Stimulated activated CD4-positive, alpha-beta T cell treated with anti-CD3 and anti-CD28 coated beads, TNF-alpha, amount 100 ng/mL, for 4 hours (primary cell): ENCODE measurements around the gene TM9SF1.

Source experiments
- DNase-seq, 3 experiments: peaks; one replicate each; pipeline ENCODE4 v3.0.0-alpha.2; 2020; ENCODE audit warnings: low read depth in 3 of 3

Gene TM9SF1

GRCh38 chr14:24151404-24152080, 43.7 kb downstream of the TM9SF1 start:
- DNase-seq = no peak

GRCh38 chr14:24150993-24151392, 44.2 kb downstream of the TM9SF1 start:
- DNase-seq = no peak

- no peak for DNase-seq
Measured at GRCh38 chr14:24150567-24150966, 44.7 kb downstream of the TM9SF1 start.

GRCh38 chr14:24150061-24150460, 45.2 kb downstream of the TM9SF1 start:
- DNase-seq = no peak

GRCh38 chr14:24149302-24149969, 45.8 kb downstream of the TM9SF1 start:
- DNase-seq = no peak

GRCh38 chr14:24147761-24148428, 47.3 kb downstream of the TM9SF1 start:
- no peak for DNase-seq

- peak; percentile 93 to 97 (median 95) for DNase-seq
Measured at GRCh38 chr14:24146978-24147760, 48.1 kb downstream of the TM9SF1 start, which contains the start of gene RNF31. Gene RNF31 (plus strand): TSS chr14:24147498. CDS start chr14:24147699, 201 bp downstream.

GRCh38 chr14:24146453-24146977, 48.7 kb downstream of the TM9SF1 start, which contains the start of gene PSME2:
Gene PSME2 (minus strand): TSS chr14:24146610. CDS start chr14:24146581, 29 bp downstream.
- peak; percentile 67 to 72 (median 67) for DNase-seq

GRCh38 chr14:24145690-24146452, 49.4 kb downstream of the TM9SF1 start:
- DNase-seq = no peak

GRCh38 chr14:24145219-24145618, 50.0 kb downstream of the TM9SF1 start:
- no peak for DNase-seq

GRCh38 chr14:24144451-24144850, 50.8 kb downstream of the TM9SF1 start:
- no peak for DNase-seq

GRCh38 chr14:24143511-24143910, 51.7 kb downstream of the TM9SF1 start:
- no peak for DNase-seq

GRCh38 chr14:24141097-24141880, 54.0 kb downstream of the TM9SF1 start, which contains the start of gene EMC9:
Gene EMC9 (minus strand): TSS chr14:24141591. CDS start chr14:24141304, 287 bp downstream.
- DNase-seq = peak; percentile 98 to 99 (median 99)

- DNase-seq = no peak
Measured at GRCh38 chr14:24139272-24139934, 55.8 kb downstream of the TM9SF1 start.
